H1 (cell line): ENCODE data around the gene MACF1. TPM values are rescaled to one million over a fixed set of nuclear protein-coding genes. Genes with fewer than 3 reads are reported as not detected.

Experiments
- CTCF ChIA-PET: fragments of 300-600 bp; sonication (Branson Sonifier 250); formaldehyde crosslinking; loops from one replicate; lab custom pipeline; 2021; ENCODE audit not compliant: partially characterized antibody; lab: Charles Lee
- POLR2A ChIA-PET: fragments of 300-600 bp; sonication (Branson Sonifier 250); formaldehyde crosslinking; loops from one replicate; lab custom pipeline; 2021; ENCODE audit warnings: inconsistent platforms; ENCODE audit not compliant: partially characterized antibody; lab: Charles Lee
- DNase-seq, 2 experiments: peaks; one replicate each; pipeline versions ENCODE4 v3.0.0 to v3.0.0-alpha.2; 2010 to 2022; ENCODE audit warnings: low spot score in 2 of 2, low read depth in 1 of 2, mixed read lengths in 1 of 2
- FAIRE-seq: peaks from 2 replicates; lab custom pipeline; 2011; peaks lifted over from hg19 to GRCh38; lab: Jason Lieb, UNC
- H2AFZ ChIP-seq: 2 replicates; pipeline ENCODE4 v1.8.1; 2012; ENCODE audit warnings: low read length, inconsistent platforms
- H2AK5ac ChIP-seq: 2 replicates; pipeline ENCODE4 v1.6.1; 2013; ENCODE audit warnings: low read depth, low read length
- H2BK120ac ChIP-seq: replicated peaks from 2 replicates; pipeline ENCODE3; 2013; ENCODE audit warnings: low read depth, low read length, inconsistent platforms
- H2BK12ac ChIP-seq: 2 replicates; pipeline ENCODE4 v1.6.1; 2013; ENCODE audit warnings: low read depth, low read length
- H2BK15ac ChIP-seq: 2 replicates; pipeline ENCODE4 v1.6.1; 2013; ENCODE audit warnings: low read length
- H2BK20ac ChIP-seq: 2 replicates; pipeline ENCODE4 v1.6.1; 2013; ENCODE audit warnings: low read length
- H2BK5ac ChIP-seq: 2 replicates; pipeline ENCODE4 v1.6.1; 2013; ENCODE audit warnings: low read depth, low read length
- H3K14ac ChIP-seq: 2 replicates; pipeline ENCODE4 v1.6.1; 2013; ENCODE audit warnings: inconsistent platforms; ENCODE audit not compliant: insufficient read length
- H3K18ac ChIP-seq: 2 replicates; pipeline ENCODE4 v1.6.1; 2013; ENCODE audit warnings: low read length; ENCODE audit errors: extremely low read depth
- H3K23ac ChIP-seq: 2 replicates; pipeline ENCODE4 v1.6.1; 2013; ENCODE audit warnings: inconsistent platforms; ENCODE audit not compliant: insufficient read length
- H3K23me2 ChIP-seq: 2 replicates; pipeline ENCODE4 v1.6.1; 2013; ENCODE audit warnings: low read depth, low read length
- H3K27ac ChIP-seq: 2 replicates; pipeline ENCODE4 v1.6.1; 2011; ENCODE audit warnings: low read depth, low read length, inconsistent platforms
- H3K27me3 ChIP-seq, 4 experiments: replicated peaks in 1 of 4; 1 replicate in 1 of 4; 2 replicates in 3 of 4; pipeline versions ENCODE4 v1.6.1 to v1.8.1; 2011 to 2013; ENCODE audit warnings: low read length in 3 of 4, mild to moderate bottlenecking in 3 of 4, inconsistent platforms in 2 of 4, mixed read lengths in 2 of 4, moderate library complexity in 1 of 4; ENCODE audit not compliant: control insufficient read depth in 3 of 4, insufficient read depth in 3 of 4; ENCODE audit errors: extremely low read depth in 1 of 4
- H3K36me3 ChIP-seq, 4 experiments: 2 replicates each; pipeline versions ENCODE4 v1.6.1 to v1.8.1; 2011 to 2013; ENCODE audit warnings: mild to moderate bottlenecking in 4 of 4, low read length in 3 of 4, moderate library complexity in 2 of 4, control low read depth in 1 of 4, inconsistent platforms in 1 of 4; ENCODE audit not compliant: insufficient read depth in 4 of 4, control insufficient read depth in 2 of 4
- H3K4ac ChIP-seq: replicated peaks from 2 replicates; pipeline ENCODE3; 2013; ENCODE audit warnings: low read length, low read depth, mixed read lengths, inconsistent platforms; ENCODE audit not compliant: insufficient read length
- H3K4me1 ChIP-seq, 4 experiments: replicated peaks in 1 of 4; 1 replicate in 1 of 4; 2 replicates in 3 of 4; pipeline versions ENCODE4 v1.6.1 to v1.8.1; 2011 to 2013; ENCODE audit warnings: low read length in 3 of 4, inconsistent platforms in 2 of 4, mixed read lengths in 1 of 4; ENCODE audit not compliant: insufficient read depth in 4 of 4, control insufficient read depth in 3 of 4
- H3K4me2 ChIP-seq, 2 experiments: 2 replicates each; pipeline versions ENCODE4 v1.6.1 to v1.8.1; 2011 to 2013; ENCODE audit warnings: low read depth in 2 of 2, low read length in 2 of 2, control low read depth in 1 of 2, inconsistent platforms in 1 of 2, mild to moderate bottlenecking in 1 of 2; ENCODE audit not compliant: insufficient read depth in 1 of 2
- H3K4me3 ChIP-seq, 4 experiments: fragments of 200-600, 300-600 bp in 1 of 4; sonication (generic), shearing (Covaris generic), sonication (Bioruptor Twin) in 1 of 4; 2 replicates each; pipeline versions ENCODE4 v1.5.1 to v1.8.1; 2011 to 2016; ENCODE audit warnings: low read length in 4 of 4, low read depth in 3 of 4, control low read depth in 2 of 4, inconsistent platforms in 2 of 4, mild to moderate bottlenecking in 2 of 4, mixed read lengths in 1 of 4, moderate library complexity in 1 of 4; ENCODE audit not compliant: insufficient read depth in 2 of 4; ENCODE audit errors: extremely low read depth in 1 of 4
- H3K56ac ChIP-seq: replicated peaks from 2 replicates; pipeline ENCODE3; 2013; ENCODE audit warnings: low read depth, mild to moderate bottlenecking, mixed read lengths, low read length, inconsistent platforms; ENCODE audit not compliant: insufficient read length
- H3K79me1 ChIP-seq: 2 replicates; pipeline ENCODE4 v1.6.1; 2013; ENCODE audit warnings: low read depth, low read length, control low read depth
- H3K79me2 ChIP-seq, 2 experiments: 2 replicates each; pipeline versions ENCODE4 v1.6.1 to v1.8.1; 2012 to 2013; ENCODE audit warnings: low read length in 2 of 2, mild to moderate bottlenecking in 2 of 2, inconsistent platforms in 1 of 2; ENCODE audit not compliant: insufficient read depth in 2 of 2, control insufficient read depth in 1 of 2
- H3K9ac ChIP-seq, 4 experiments: replicated peaks in 1 of 4; 1 replicate in 1 of 4; 2 replicates in 3 of 4; pipeline versions ENCODE4 v1.6.1 to v1.8.1; 2011 to 2013; ENCODE audit warnings: low read depth in 3 of 4, low read length in 3 of 4, control low read depth in 2 of 4, mild to moderate bottlenecking in 2 of 4, moderate library complexity in 2 of 4, inconsistent platforms in 1 of 4; ENCODE audit errors: extremely low read depth in 1 of 4
- H3K9me3 ChIP-seq, 2 experiments: 2 replicates each; pipeline versions ENCODE4 v1.6.1 to v1.8.1; 2012 to 2013; ENCODE audit warnings: mild to moderate bottlenecking in 2 of 2, moderate library complexity in 2 of 2, control low read depth in 1 of 2, inconsistent platforms in 1 of 2, low read depth in 1 of 2, low read length in 1 of 2, mixed read lengths in 1 of 2; ENCODE audit not compliant: insufficient read depth in 2 of 2
- H4K20me1 ChIP-seq, 2 experiments: replicated peaks in 1 of 2; 2 replicates each; pipeline versions ENCODE3 to v1.8.1; 2011 to 2013; ENCODE audit warnings: inconsistent platforms in 2 of 2, low read length in 2 of 2, mild to moderate bottlenecking in 1 of 2; ENCODE audit not compliant: insufficient read depth in 2 of 2, control insufficient read depth in 1 of 2
- H4K5ac ChIP-seq: 2 replicates; pipeline ENCODE4 v1.6.1; 2013; ENCODE audit warnings: low read length, low read depth, mixed read lengths, inconsistent platforms; ENCODE audit not compliant: insufficient read length
- H4K8ac ChIP-seq: 2 replicates; pipeline ENCODE4 v1.8.0; 2013; ENCODE audit warnings: mild to moderate bottlenecking, moderate library complexity, low read length, inconsistent platforms; ENCODE audit not compliant: insufficient read depth; ENCODE audit errors: extremely low read depth
- H4K91ac ChIP-seq: replicated peaks from 2 replicates; pipeline ENCODE3; 2013; ENCODE audit warnings: low read length, mixed read lengths, inconsistent platforms; ENCODE audit not compliant: insufficient read length
- POLR2AphosphoS5 ChIP-seq: IDR thresholded peaks from 2 replicates; pipeline ENCODE4 v1.6.1; 2011; ENCODE audit warnings: low read depth, low read length
- WGBS, 2 experiments: shearing (Covaris generic) in 1 of 2; methylation state at CpG; one replicate each; pipeline versions ENCODE4 v1.1.6 to v1.1.7; 2013 to 2015; ENCODE audit warnings: low lambda C conversion rate in 2 of 2, mixed read lengths in 2 of 2, inconsistent platforms in 1 of 2, low coverage in 1 of 2, missing lambda C conversion rate in 1 of 2; ENCODE audit not compliant: insufficient replicate concordance in 2 of 2, insufficient coverage in 1 of 2, insufficient read length in 1 of 2; ENCODE audit errors: extremely low coverage in 1 of 2, missing lambda C conversion rate in 1 of 2; 5-methylcytosine and 5-hydroxymethylcytosine counted together
- polyA plus RNA-seq, 7 experiments: library from polyadenylated mRNA; depleted of rRNA in 3 of 7; stranded (reverse) in 5 of 7; unstranded in 2 of 7; fragments of >200 nt in 5 of 7; fragments of 200-250 nt in 2 of 7; gene quantifications; 1 replicate in 5 of 7; 2 replicates in 1 of 7; 4 replicates in 1 of 7; pipeline versions ENCODE4 v1.2.1 to v1.2.3, GENCODE V29; 2011 to 2013; ENCODE audit warnings: missing spikeins in 2 of 7, mixed read lengths in 2 of 7
- total RNA-seq: library from RNA; stranded (reverse); fragmentation: NEBNext Ultra II Directional; extraction: Animal tissue kit (Norgen Biotek cat#: 25700); gene quantifications from 2 replicates; pipeline ENCODE4 v1.2.1, GENCODE V29; 2021

Gene MACF1
- total and polyA plus RNA-seq, 2 of the 8 experiments (the other 6 are each of a cell fraction or from before 2014, with no cell fraction given), result 59.8 to 285 TPM

GRCh38 chr1:39370602-39371001, 166.1 kb downstream of the MACF1 start:
- H2AK5ac ChIP-seq, result no peak overlapping the region
- H3K9me3 ChIP-seq, result no peaks in the 10 kb centered on the region
- H3K4me1 ChIP-seq, result no peaks in the 10 kb centered on the region; a peak in 1 of 7 replicates
- no peak for TF ChIP-seq POLR2AphosphoS5
- TF ChIP-seq, all 59 proteins: peak for 0
- Histone ChIP-seq H4K91ac (no peak overlapping the region), H2BK20ac (no peak overlapping the region), H3K4ac (no peak overlapping the region), H2BK120ac (no peak overlapping the region), H3K14ac (no peak overlapping the region), H2AFZ (no peak overlapping the region), H3K56ac (no peak overlapping the region), H3K9ac (no peak overlapping the region), H4K20me1 (no peaks in the 10 kb centered on the region), H3K18ac (no peak overlapping the region), H3K27ac (no peak overlapping the region), H2BK12ac (no peak overlapping the region), H3K27me3 (no peaks in the 10 kb centered on the region), H3K4me3 (no peak overlapping the region), H3K36me3 (peaks cover 9 to 56% (median 37%) of the 10 kb centered on the region in 4 experiments; a peak in 7 of 8 replicates), H2BK15ac (no peak overlapping the region), H4K8ac (no peak overlapping the region), H3K23ac (no peak overlapping the region), H4K5ac (no peak overlapping the region), H3K23me2 (no peaks in the 10 kb centered on the region), H3K79me1 (no peaks in the 10 kb centered on the region), H2BK5ac (no peak overlapping the region), H3K79me2 (no peaks in the 10 kb centered on the region), H3K4me2 (no peak overlapping the region)
- CTCF ChIA-PET, result interaction anchor here (1.1 to 4.2 kb wide), 5 partner anchors 8 to 272 kb away, joined by 3 to 21 read pairs (median 6); no protein-coding TSS in a partner anchor
- DNase-seq (no peak), FAIRE-seq (no peak)
- WGBS, 2 experiments, result 92% methylated on average over 1 of the region's 1 CpG; no CpG with 5 or more reads in 1 of the 2 experiments
- POLR2A ChIA-PET, result interaction anchor here (1.1 kb wide), 1 partner anchor 71 kb away, joined by 3 read pairs; no protein-coding TSS in a partner anchor
